Measurements from ENCODE around the gene MPHOSPH9.
"Not testable (repeated sequence)": the region's sequence is repeated elsewhere in the genome, so short reads cannot be mapped to it uniquely, and the experiment has no call there.

Gene MPHOSPH9

DNA sequence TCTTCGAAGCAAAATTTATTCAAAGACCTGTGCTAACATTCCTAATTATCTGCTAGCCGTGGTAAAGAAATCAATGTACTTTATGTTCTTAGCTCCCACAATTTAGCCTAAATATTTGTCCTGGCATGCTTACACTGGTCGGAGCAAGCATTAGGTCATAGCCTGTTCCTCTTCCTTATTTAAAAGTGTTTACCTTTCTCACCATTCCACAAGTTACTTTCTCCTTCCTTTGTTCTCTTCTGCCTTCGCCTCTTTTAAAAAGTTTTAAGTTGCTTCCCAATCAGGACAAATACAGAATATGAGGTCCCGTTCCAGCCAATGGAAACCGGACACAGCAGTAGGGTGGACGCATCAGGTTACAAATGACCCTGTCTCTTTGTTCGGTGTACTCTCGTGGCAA, 27.1 kb upstream of the MPHOSPH9 start:
- DNase-seq (ENCODE audit: low spot score) = no peak

- DNase-seq (ENCODE audit: low spot score) = no peak
Observed at GRCh38 chr12:123258593-123258992, 25.7 kb upstream of the MPHOSPH9 start.

DNA sequence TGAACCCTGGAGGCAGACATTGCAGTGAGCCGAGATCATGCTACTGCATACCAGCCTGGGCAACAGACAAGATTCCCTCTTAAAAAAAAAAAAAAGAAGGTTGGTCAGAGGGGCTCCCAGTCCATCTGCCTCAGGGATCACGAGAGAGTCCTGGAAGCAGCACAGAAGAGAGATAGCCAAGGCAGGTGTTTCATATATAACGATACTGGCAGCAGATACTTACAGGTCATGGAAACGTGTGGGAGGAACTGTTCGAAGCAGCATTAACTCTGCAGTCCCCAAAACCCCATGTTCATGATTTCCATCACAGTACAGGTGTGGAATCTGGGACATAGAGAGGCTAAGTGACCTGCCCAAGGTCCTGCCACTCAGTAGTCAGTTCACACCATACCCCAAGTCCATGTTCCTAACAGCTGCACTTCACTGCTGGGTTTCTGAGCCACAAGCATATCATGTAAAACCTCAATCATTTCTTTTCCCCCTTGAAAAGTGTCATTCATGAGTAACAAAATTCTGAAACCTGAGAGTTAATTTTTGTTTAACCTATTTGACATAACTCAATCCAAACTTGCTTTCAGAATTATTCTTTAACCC, 22.0 kb upstream of the MPHOSPH9 start:
- no peak for DNase-seq (ENCODE audit: low spot score)

DNA sequence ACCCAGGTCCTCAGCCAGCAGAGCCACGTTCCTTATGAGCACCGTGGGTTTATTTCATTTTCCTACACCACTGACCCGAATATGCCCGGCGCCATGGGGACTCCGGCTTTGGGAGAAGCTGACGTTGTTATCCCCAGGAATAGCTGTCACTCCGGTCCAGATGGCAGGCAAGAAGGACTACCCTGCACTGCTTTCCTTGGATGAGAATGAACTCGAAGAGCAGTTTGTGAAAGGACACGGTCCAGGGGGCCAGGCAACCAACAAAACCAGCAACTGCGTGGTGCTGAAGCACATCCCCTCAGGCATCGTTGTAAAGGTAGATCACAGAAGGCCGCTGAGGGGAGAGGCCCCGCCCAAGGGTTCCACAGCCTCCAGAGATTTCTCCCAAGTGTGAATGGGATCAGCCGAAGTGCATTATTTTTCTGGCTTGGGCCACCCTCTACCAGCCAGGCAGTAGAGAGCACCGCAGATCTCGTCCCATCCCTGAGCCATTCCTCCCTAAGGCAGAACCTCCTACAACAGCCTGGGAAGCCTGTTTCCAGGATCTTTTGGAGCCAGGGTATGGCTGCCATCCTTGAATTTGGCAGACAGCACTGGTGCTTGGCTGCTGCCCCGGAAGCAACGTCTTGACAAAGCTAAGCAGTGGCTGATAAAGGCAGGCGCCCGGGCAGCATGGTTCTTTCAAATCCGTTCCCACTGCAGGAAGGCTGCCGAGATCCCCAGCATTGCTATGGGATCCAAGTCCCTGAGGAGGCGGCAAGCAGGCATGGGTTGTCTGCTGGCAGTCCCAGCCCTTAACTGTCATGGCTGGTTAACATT, 20.9 kb upstream of the MPHOSPH9 start:
- no peak for DNase-seq (ENCODE audit: low spot score)

DNA sequence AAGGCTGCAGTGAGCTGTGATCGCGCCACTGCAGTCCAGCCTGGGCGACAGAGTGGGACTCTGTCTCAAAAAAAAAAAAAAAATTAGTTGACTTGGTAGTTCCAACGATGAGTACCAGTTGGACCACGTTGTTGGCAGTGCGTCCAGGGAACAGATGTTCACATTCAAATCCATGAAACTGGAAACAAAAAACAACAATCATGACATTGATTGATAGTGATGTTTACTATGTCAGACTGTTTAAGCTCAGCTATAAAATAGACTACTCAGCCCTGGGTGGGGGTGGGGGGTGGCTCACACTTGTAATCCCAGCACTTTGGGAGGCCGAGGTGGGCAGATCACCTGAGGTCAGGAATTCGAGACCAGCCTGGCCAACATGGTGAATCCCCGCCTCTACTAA, 19.4 kb upstream of the MPHOSPH9 start:
- not testable (repeated sequence) for DNase-seq (ENCODE audit: low spot score)

GRCh38 chr12:123251403-123252076, 18.6 kb upstream of the MPHOSPH9 start:
- no peak for DNase-seq (ENCODE audit: low spot score)

DNA sequence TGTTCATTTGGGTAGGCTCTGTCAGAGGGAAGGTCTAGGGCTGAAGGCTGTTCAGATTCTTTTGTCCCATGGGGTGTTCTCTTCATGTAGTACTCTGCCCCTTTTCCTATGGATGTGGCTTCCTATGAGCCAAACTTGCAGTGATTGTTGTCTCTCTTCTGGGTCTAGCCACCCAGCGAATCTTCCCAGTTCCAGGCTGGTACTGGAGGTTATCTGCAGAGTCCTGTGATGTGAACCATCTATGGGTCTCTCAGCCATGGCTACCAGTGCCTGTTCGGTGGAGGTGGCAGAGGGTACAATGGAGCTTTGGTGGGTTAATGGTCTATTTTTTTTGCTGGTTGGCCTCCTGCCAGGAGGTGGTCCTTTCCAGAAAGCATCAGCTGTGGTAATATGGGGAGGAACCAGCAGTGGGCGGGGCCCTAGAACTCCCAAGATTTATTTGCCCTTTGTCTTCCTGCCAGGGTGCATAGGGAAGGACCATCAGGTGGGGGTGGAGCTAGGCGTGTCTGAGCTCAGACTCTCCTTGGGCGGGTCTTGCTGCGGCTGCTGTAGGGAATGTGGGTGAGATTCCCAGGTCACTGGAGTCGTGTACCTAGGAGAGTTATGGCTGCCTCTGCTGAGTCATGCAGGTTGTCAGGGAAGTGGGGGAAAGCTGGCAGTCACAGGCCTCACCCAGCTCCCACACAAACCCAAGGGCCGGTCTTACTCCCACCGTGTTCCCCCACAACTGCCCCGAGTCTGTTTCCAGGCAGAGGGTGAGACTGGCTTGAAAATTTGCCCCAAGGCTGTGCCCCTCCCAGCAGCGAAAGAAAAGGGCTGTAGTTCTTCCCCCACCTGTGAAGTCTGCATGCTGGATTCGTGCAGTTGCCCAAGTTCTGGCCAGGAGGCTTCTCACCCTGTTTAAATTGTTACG, 17.8 kb upstream of the MPHOSPH9 start:
- DNase-seq (ENCODE audit: low spot score) = no peak

- DNase-seq (ENCODE audit: low spot score) = not testable (repeated sequence)
Observed at GRCh38 chr12:123248996-123249741, 16.2 kb upstream of the MPHOSPH9 start.

GRCh38 chr12:123248129-123248528, 15.2 kb upstream of the MPHOSPH9 start:
- DNase-seq (ENCODE audit: low spot score) = not testable (repeated sequence)

- no peak for DNase-seq (ENCODE audit: low spot score)
Observed at GRCh38 chr12:123245678-123246077, 12.7 kb upstream of the MPHOSPH9 start.

- no peak for DNase-seq (ENCODE audit: low spot score)
Observed at GRCh38 chr12:123243671-123244262, 10.8 kb upstream of the MPHOSPH9 start.

DNA sequence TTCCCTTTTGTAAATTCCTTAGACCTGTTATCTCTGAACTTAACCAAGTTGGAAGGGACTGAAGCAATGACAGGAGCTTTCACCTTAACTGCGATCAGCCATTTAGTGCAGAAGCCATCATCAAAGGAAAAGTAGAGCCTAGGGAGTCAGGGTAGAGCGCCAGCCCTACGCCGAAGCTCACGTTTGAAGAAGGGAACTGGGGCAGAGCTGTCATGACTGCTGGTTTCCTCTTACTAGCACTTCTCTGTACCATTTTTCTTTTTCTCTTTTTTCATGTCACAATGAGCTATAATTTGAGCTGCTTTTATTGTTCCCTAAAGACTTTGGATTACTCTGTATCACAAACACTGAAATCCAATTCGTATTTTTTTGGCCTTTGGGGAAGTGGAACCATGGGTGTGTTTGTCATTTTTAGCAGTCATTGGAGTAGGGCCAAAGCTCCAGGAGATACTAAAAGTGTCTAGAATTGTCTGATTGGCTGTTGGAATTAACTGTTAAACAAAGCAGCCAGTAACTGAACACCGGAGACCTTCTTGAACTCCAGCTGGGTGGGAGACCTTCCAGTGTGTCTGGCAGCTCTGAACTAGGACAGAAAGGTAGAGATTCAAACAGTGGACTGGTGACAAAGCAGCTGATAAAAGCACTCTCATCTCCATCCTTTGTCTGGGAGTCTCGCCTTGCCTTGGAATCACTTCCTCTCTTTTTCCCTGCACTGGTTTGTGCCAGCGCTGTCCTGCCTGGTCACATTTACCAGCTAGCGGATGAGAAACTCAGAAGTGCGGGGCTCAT, 9.4 kb upstream of the MPHOSPH9 start:
- DNase-seq (ENCODE audit: low spot score) = no peak

DNA sequence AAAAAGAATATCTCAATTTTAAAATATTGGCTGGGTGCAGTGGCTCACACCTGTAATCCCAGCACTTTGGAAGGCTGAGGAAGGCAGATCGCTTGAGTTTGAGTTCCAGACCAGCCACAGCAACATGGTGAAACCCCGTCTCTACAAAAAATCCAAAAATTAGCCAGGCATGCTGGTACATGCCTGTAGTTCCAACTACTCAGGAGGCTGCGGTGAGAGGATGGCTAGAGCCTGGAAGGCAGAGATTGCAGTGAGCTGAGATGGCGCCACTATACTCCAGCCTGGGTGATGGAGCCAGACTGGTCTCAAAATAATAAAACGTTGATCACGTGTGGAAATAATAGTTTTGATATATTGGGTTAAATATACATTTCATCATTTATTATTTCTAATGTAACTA, 6.0 kb upstream of the MPHOSPH9 start:
- DNase-seq (ENCODE audit: low spot score) = no peak

DNA sequence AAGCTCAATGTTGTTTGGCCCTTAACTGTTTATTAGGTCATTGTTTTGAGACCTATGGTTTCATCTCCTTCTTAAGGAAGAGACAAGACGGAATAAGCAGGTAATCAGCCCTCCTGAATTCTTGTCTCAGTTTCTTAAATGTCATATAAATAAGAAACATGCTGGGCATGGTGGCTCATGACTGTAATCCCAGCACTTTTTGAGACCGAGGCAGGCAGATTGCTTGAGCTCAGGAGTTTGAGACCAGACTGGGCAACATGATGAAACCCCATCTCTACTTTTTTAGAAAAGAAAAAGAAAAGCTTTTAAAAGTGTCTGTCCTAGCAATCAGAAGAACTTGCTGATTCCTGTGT, 5.4 kb upstream of the MPHOSPH9 start:
- no peak for DNase-seq (ENCODE audit: low spot score)

DNA sequence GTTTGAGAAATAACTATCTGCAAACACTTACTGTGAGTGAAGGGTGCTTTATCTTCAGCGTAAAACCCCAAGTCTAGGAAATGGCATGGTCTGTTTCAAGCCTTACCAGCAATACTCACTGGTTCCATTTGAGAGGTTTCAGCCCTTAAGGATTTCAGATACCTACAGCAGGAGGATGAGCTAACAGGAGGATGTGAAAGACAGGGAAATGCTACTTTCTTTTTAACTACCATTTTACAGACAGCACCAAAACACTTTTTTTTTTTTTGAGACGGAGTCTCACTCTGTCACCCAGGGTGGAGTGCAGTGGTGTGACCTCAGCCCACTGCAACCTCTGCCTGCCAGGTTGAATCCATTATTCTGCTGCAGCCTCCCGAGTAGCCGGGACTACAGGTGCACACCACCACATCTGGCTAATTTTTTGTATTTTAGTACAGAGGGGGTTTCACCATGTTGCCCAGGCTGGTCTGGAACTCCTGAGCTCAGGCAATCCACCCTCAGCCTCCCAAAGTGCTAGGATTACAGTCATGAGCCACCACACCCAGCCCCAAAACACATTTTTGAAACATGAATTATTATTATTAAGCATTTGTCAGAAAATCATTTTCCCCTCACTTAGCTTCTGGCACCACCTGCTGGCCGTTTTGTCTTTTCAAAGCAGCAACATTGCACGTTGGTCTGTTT, 4.8 kb upstream of the MPHOSPH9 start:
- no peak for DNase-seq (ENCODE audit: low spot score)

DNA sequence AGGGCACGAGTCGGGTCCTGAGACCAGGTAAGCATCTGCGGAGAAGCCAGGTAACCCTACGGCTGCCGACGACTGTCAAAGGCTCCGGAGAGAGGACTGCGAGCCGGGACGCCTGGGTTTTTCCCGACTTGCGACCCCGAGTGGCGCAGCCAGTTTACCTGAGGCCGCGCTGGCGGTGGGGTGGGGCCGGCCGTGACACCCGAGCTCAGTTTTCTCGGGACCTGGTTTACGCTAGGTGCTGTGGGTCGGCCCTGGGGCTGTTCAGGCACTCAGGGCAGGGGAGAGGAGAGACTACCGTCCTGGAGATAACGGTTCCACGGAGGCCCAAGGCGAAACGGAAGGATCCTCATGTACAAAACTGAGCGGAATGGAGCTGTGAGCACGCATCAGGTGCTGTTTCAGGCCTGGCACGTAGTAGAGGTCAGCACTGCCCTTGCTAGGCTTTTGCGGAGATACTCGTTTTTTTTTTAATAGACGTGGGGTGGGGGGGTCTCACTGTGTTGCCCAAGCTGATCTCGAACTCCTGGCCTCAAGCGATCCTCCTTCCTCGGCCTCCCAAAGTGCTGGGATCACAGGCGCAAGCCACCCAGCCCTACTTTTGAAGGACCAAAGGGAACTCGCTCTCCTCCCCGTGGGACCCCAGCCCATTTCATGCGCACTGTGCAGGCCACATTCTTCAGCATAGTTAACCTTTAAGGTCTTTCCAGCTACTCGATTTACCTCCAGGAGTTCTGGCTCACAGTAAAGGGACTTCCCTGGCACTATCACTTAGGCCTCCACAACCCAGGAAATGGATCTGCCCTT, 766 bp upstream of the MPHOSPH9 start:
- no peak for DNase-seq (ENCODE audit: low spot score)

- no peak for DNase-seq (ENCODE audit: low spot score)
Observed at GRCh38 chr12:123232472-123232806, 502 bp downstream of the MPHOSPH9 start.

DNA sequence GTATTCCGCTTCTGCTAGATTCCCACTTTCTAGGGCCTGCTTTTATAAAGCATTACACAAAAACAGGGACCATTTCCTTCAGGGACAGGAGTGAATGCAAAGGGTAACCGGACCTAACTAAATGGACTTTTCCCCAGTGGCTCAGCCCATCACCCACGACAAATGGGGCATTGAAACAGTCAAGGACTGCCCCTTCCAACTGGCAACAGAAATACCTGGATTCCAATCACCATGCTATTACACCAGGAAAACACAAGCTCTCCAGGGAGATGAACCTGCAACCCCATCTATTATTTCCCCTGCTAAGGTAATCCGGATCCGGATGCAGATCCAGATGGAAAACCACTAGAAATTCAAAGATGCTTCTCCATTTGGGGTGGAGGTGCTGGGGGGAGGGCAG, 1.0 kb downstream of the MPHOSPH9 start:
- DNase-seq (ENCODE audit: low spot score) = no peak

DNA sequence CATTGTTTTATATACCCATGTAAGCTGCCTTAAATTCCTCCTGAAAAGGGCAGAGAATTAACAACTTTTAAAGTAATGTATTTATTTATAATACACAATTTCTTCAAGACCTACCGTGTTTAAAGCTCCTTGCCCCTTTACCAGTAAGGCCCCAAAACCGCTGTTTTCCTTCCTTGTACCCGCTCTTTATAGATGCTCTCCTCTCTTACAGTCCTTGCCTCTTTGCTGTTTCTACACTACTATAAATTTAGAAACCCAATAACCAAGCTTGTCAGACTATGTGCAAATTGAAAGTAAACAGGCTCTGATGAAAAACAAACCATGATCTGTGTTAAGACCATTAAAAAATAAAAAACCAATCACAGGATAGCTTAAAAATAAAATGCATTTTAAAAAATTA, 3.9 kb downstream of the MPHOSPH9 start:
- DNase-seq (ENCODE audit: low spot score) = no peak

Data from left forelimb (tissue), 1 donor.